Liver (tissue), 9 donors: ENCODE measurements around the gene MR1. TPM values are rescaled to one million over a fixed set of nuclear protein-coding genes. Genes with fewer than 3 reads are reported as not detected.

Source experiments
- DNase-seq: peaks from one replicate; pipeline ENCODE4 v3.0.0-alpha.2; 2017; ENCODE audit warnings: low spot score
- H3K27ac ChIP-seq, 2 donors: one replicate each; pipeline ENCODE4 v1.7.0; 2013; ENCODE audit warnings: inconsistent platforms in 2 of 2, low read length in 2 of 2, control low read depth in 1 of 2, low read depth in 1 of 2, mild to moderate bottlenecking in 1 of 2
- H3K27me3 ChIP-seq, 4 donors: one replicate each; pipeline versions ENCODE4 v1.6.1 to v1.7.0; 2013; ENCODE audit warnings: low read length in 3 of 4, inconsistent platforms in 1 of 4, mild to moderate bottlenecking in 1 of 4, moderate library complexity in 1 of 4; ENCODE audit not compliant: control insufficient read depth in 4 of 4, insufficient read depth in 4 of 4
- H3K36me3 ChIP-seq, 4 donors: one replicate each; pipeline versions ENCODE4 v1.6.1 to v1.7.0; 2013; ENCODE audit warnings: low read length in 3 of 4, mild to moderate bottlenecking in 3 of 4, low read depth in 1 of 4, moderate library complexity in 1 of 4; ENCODE audit not compliant: control insufficient read depth in 4 of 4, insufficient read depth in 3 of 4
- H3K4me1 ChIP-seq, 4 donors: one replicate each; pipeline versions ENCODE4 v1.6.1 to v1.7.0; 2013; ENCODE audit warnings: low read length in 3 of 4, mild to moderate bottlenecking in 3 of 4, moderate library complexity in 1 of 4; ENCODE audit not compliant: control insufficient read depth in 4 of 4, insufficient read depth in 4 of 4
- H3K4me3 ChIP-seq, 3 donors: one replicate each; pipeline versions ENCODE4 v1.6.1 to v1.7.0; 2013; ENCODE audit warnings: low read length in 3 of 3, control low read depth in 1 of 3, low read depth in 1 of 3, mild to moderate bottlenecking in 1 of 3
- H3K9ac ChIP-seq, 2 donors: one replicate each; pipeline ENCODE4 v1.7.0; 2013; ENCODE audit warnings: low read length in 2 of 2, mild to moderate bottlenecking in 2 of 2, moderate library complexity in 2 of 2, control low read depth in 1 of 2, low read depth in 1 of 2
- H3K9me3 ChIP-seq, 4 donors: one replicate each; pipeline versions ENCODE4 v1.6.1 to v1.7.0; 2013; ENCODE audit warnings: low read length in 3 of 4; ENCODE audit not compliant: control insufficient read depth in 4 of 4
- ATF3 ChIP-seq: IDR thresholded peaks from 2 replicates; pipeline ENCODE4 v1.6.1; 2016; ENCODE audit warnings: antibody characterized with exemption
- CTCF ChIP-seq: fragments of 150-350 bp; IDR thresholded peaks from 2 replicates; pipeline ENCODE4 v1.5.1; 2017; ENCODE audit warnings: improper control_type of control experiment, low read depth, low read length; ENCODE audit not compliant: missing input control
- EGR1 ChIP-seq, 2 donors: IDR thresholded peaks; 2 replicates each; pipeline ENCODE4 v1.6.1; 2016 to 2018; ENCODE audit warnings: antibody characterized with exemption in 2 of 2, low read depth in 2 of 2
- FOXA1 ChIP-seq: IDR thresholded peaks from 2 replicates; pipeline ENCODE4 v1.6.1; 2016; ENCODE audit warnings: antibody characterized with exemption
- FOXA2 ChIP-seq: IDR thresholded peaks from 2 replicates; pipeline ENCODE4 v1.6.1; 2016; ENCODE audit warnings: antibody characterized with exemption
- GABPA ChIP-seq, 2 donors: IDR thresholded peaks in 1 of 2; conservative IDR thresholded peaks in 1 of 2; 2 replicates each; pipeline ENCODE4 v1.6.1; 2016; ENCODE audit warnings: antibody characterized with exemption in 2 of 2, mild to moderate bottlenecking in 1 of 2, moderate library complexity in 1 of 2
- MAX ChIP-seq: IDR thresholded peaks from 2 replicates; pipeline ENCODE4 v1.6.1; 2016; ENCODE audit warnings: antibody characterized with exemption
- RAD21 ChIP-seq, 2 donors: IDR thresholded peaks; 2 replicates each; pipeline ENCODE4 v1.6.1; 2016; ENCODE audit warnings: antibody characterized with exemption in 2 of 2, mild to moderate bottlenecking in 2 of 2
- REST ChIP-seq: IDR thresholded peaks from 2 replicates; pipeline ENCODE4 v1.6.1; 2016; ENCODE audit warnings: antibody characterized with exemption, mild to moderate bottlenecking
- TAF1 ChIP-seq: conservative IDR thresholded peaks from 2 replicates; pipeline ENCODE4 v1.6.1; 2016; ENCODE audit warnings: antibody characterized with exemption, mild to moderate bottlenecking
- YY1 ChIP-seq: IDR thresholded peaks from 2 replicates; pipeline ENCODE4 v1.6.1; 2016; ENCODE audit warnings: antibody characterized with exemption, mild to moderate bottlenecking
- ZBTB33 ChIP-seq: IDR thresholded peaks from 2 replicates; pipeline ENCODE4 v1.6.1; 2016; ENCODE audit warnings: antibody characterized with exemption
- WGBS: extraction: QIAGEN DNeasy Blood & Tissue Kit; methylation state at CpG from one replicate; pipeline ENCODE4 v1.1.7; 2013; 5-methylcytosine and 5-hydroxymethylcytosine counted together
- polyA plus RNA-seq, 2 donors: library from polyadenylated mRNA; stranded (reverse) in 1 of 2; unstranded in 1 of 2; fragments of 200-250 nt in 1 of 2; fragments of >200 nt in 1 of 2; fragmentation: Nextera tagmentation in 1 of 2; extraction: Ambion mirVana in 1 of 2; gene quantifications; one replicate each; pipeline versions ENCODE4 v1.2.1 to v1.2.3, GENCODE V29; 2013 to 2015
- total RNA-seq, 2 donors: library from RNA; depleted of rRNA; stranded (reverse); fragments of >200 nt; gene quantifications; one replicate each; pipeline ENCODE4 v1.2.3, GENCODE V29; 2014
- donor health status: healthy.
- donor health status: healthy.
- donor health status: healthy.
- donor health status: healthy.
- donor health status: healthy.

MR1 gene
- total and polyA plus RNA-seq, 4 donors: 5.5 to 8.1 (median 6.1) TPM

GRCh38 chr1:181092883-181093458, 59.2 kb downstream of the MR1 start (continued):
- no peak for TF ChIP-seq CTCF
- no peak for TF ChIP-seq GABPA (IDR thresholded peaks at IDR 0.05 in 1 of 2, conservative IDR thresholded peaks at IDR 0.05 in 1 of 2)
- TF ChIP-seq TAF1: peak; percentile 41
- TF ChIP-seq MAX: no peak
- TF ChIP-seq ATF3: no peak
- TF ChIP-seq EGR1 (IDR thresholded peaks at IDR 0.05; ENCODE audit: low read depth in 2 of 2): peak in 1 of 2 donors; percentile 12
- peak; percentile 42 for TF ChIP-seq YY1
- peak; percentile 83 for TF ChIP-seq FOXA1

- Histone ChIP-seq H3K36me3 (no peaks in the 10 kb centered on the region), H3K9me3 (no peaks in the 10 kb centered on the region), H3K9ac (no peak overlapping the region), H3K4me3 (no peak overlapping the region), H3K27me3 (no peaks in the 10 kb centered on the region), H3K4me1 (peaks cover 0 to 21% (median 11%) of the 10 kb centered on the region in 4 donors), H3K27ac (no peak overlapping the region)
- WGBS: 79% methylated on average over 7 of the region's 7 CpGs
- no peak for DNase-seq
- TF ChIP-seq YY1: peak; percentile 14
- TF ChIP-seq RAD21 (IDR thresholded peaks at IDR 0.05): no peak
Observed at GRCh38 chr1:181094416-181095212, 60.8 kb downstream of the MR1 start.

GRCh38 chr1:181095260-181095659, 61.5 kb downstream of the MR1 start:
- Histone ChIP-seq H3K27ac (no peak overlapping the region), H3K27me3 (no peaks in the 10 kb centered on the region), H3K4me1 (peaks cover 0 to 21% (median 10%) of the 10 kb centered on the region in 4 donors), H3K4me3 (no peak overlapping the region), H3K9ac (no peak overlapping the region), H3K9me3 (no peaks in the 10 kb centered on the region), H3K36me3 (no peaks in the 10 kb centered on the region)
- WGBS: 95% methylated on average over 8 of the region's 8 CpGs
- DNase-seq: no peak
- TF ChIP-seq FOXA2 (no peak), ATF3 (no peak), RAD21 (IDR thresholded peaks at IDR 0.05) (no peak), ZBTB33 (no peak), REST (no peak), EGR1 (IDR thresholded peaks at IDR 0.05; ENCODE audit: low read depth in 2 of 2) (no peak), TAF1 (no peak)
